ENCODE results near the gene CDC42SE2. TPM values are rescaled to one million over a fixed set of nuclear protein-coding genes. Genes with fewer than 3 reads are reported as not detected.

The CDC42SE2 gene
- total RNA-seq, 2 experiments from 2014 or later = 100 to 102 TPM

DNA sequence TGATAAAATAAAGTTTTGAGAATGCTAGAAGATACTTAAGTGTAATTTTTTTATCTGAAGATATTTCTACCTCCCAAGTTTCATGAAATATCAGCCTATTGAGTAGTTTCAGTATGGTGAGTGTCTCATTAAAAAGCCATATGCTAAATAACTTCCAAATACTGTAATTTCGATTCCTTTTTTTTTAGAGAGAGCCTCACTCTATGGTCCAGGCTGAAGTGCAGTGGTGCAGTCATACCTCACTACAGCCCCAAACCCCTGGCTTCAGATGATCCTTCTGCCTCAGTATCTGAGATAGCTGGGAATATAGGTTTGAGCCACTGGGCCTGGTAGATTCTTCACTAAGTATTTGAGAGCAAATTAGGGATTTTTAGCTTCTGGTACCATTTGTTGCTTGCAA is 24.5 kb downstream of the CDC42SE2 start:
- ATAC-seq (no peak), DNase-seq (no peak)
- TF ChIP-seq CTCF (IDR thresholded peaks at IDR 0.05) = no peak
- no peaks in the 10 kb centered on the region for H3K27me3 Mint-ChIP-seq
- intact Hi-C loops (cut with micrococcal nuclease) = loop anchor here (2.0 to 5.0 kb wide), 2 partner anchors 14 to 34 kb away; no protein-coding TSS in a partner anchor
- POLR2A ChIA-PET = interaction anchor here (1.0 to 2.3 kb wide), 5 partner anchors 16 to 97 kb away, joined by 3 to 6 read pairs (median 4); partner anchors contain the start of gene CDC42SE2
- peak overlapping the region; percentile 94 for H3K27ac Mint-ChIP-seq
- CTCF ChIA-PET = interaction anchor here (0.6 to 1.5 kb wide), 3 partner anchors 89 to 94 kb away, joined by 3 to 4 read pairs (median 3); no protein-coding TSS in a partner anchor
- peaks cover 43% of the 10 kb centered on the region for H3K36me3 Mint-ChIP-seq (ENCODE audit: low read depth)
- no peaks in the 10 kb centered on the region for H3K9me3 Mint-ChIP-seq
- H3K4me3 Mint-ChIP-seq = peak overlapping the region; percentile 62
- peaks cover 69% of the 10 kb centered on the region for H3K4me1 Mint-ChIP-seq (ENCODE audit: low read depth)

DNA sequence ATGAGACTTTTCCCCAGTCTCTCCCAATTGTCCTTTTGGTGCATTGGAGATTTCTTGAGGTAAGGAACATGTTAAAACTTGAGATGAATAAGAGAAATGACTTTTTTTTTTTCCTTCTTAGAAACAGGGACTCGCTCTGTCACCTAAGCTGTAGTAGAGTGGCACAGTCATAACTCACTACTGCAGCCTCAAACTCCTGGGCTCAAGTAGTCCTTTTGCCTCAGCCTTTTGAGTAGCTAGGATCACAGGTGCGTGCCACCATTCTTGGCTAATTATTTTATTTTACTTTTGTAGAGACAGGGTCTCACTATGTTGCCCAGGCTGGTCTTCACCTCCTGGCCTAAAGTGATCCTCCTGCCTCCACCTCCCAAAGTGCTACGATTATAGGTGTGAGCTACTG is 25.9 kb downstream of the CDC42SE2 start:
- ChIA-PET POLR2A (interaction anchor here (0.6 to 1.4 kb wide), 9 partner anchors 9 to 90 kb away, joined by 3 to 11 read pairs (median 3); partner anchors contain the start of gene CDC42SE2), CTCF (interaction anchor here (0.6 to 1.7 kb wide), 7 partner anchors 9 to 589 kb away, joined by 3 to 10 read pairs (median 4); no protein-coding TSS in a partner anchor)
- Mint-ChIP-seq H3K27me3 (no peaks in the 10 kb centered on the region), H3K4me3 (peak overlapping the region; percentile 62), H3K4me1 (ENCODE audit: low read depth) (peaks cover 70% of the 10 kb centered on the region), H3K27ac (peak overlapping the region; percentile 94), H3K9me3 (peaks cover 2% of the 10 kb centered on the region), H3K36me3 (ENCODE audit: low read depth) (peaks cover 46% of the 10 kb centered on the region)
- DNase-seq (peak; percentile 55), ATAC-seq (peak; percentile 74)
- no peak for TF ChIP-seq CTCF (IDR thresholded peaks at IDR 0.05)
- intact Hi-C loops (cut with micrococcal nuclease) = loop anchor here (2.0 to 5.0 kb wide), 2 partner anchors 15 to 33 kb away; no protein-coding TSS in a partner anchor

DNA sequence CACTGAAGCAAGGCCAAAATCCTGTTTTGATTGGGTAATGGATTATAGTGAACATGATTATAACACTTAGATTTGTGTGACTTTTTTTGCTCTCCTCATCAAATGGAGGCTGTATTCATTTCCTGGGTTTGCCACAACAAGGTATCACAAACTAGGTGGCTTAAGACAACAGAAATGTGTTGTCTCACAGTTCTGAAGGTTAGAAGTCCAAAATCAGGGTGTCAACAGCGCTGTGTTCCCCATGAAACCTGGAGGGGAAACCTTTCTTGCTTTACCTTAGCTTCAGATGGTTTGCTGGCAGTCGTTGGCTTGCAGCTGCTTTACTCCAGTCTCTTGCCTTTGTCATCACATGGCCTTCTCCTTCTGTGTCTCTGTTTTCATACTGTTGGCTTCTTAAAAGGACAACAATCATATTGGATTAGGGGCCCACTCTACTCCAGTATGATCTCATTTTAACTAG is 32.4 kb downstream of the CDC42SE2 start:
- no peaks in the 10 kb centered on the region for H3K27me3 Mint-ChIP-seq
- intact Hi-C loops (cut with micrococcal nuclease) = no loop called here
- TF ChIP-seq CTCF (IDR thresholded peaks at IDR 0.05) = no peak
- peak overlapping the region; percentile 27 for H3K4me3 Mint-ChIP-seq
- DNase-seq = no peak
- ATAC-seq = peak; percentile 57
- H3K27ac Mint-ChIP-seq = peak overlapping the region; percentile 92
- ChIA-PET CTCF (interaction anchor here (1.0 kb wide), 1 partner anchor 85 kb away, joined by 3 read pairs; no protein-coding TSS in a partner anchor), POLR2A (interaction anchor here (0.6 to 1.5 kb wide), 5 partner anchors 8 to 193 kb away, joined by 3 to 5 read pairs (median 4); no protein-coding TSS in a partner anchor)
- H3K9me3 Mint-ChIP-seq = peaks cover 2% of the 10 kb centered on the region
- peaks cover 73% of the 10 kb centered on the region for H3K4me1 Mint-ChIP-seq (ENCODE audit: low read depth)
- H3K36me3 Mint-ChIP-seq (ENCODE audit: low read depth) = peaks cover 65% of the 10 kb centered on the region

DNA sequence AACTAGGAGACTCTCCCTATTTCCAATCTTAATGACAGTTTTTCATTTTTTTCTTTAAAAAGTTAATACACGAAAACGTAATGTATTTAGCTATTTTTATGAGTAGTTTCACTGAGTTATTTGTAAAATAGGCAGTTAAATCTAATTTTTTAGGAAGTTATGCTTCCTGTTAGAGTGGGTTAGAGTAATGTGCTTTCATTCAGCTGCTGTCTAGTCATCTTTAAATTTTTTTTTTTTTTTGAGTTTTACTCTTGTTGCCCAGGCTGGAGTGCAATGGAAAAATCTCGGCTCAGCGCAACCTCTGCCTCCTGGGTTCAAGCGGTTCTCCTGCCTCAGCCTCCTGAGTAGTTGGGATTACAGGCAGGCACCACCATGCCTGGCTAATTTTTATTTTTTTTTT is 34.0 kb downstream of the CDC42SE2 start:
- ChIA-PET CTCF (no interaction called here), POLR2A (interaction anchor here (1.0 to 1.4 kb wide), 2 partner anchors 25 to 84 kb away, joined by 3 read pairs; no protein-coding TSS in a partner anchor)
- Mint-ChIP-seq H3K9me3 (peaks cover 2% of the 10 kb centered on the region), H3K27me3 (no peaks in the 10 kb centered on the region), H3K4me3 (no peak overlapping the region), H3K4me1 (ENCODE audit: low read depth) (peaks cover 71% of the 10 kb centered on the region), H3K36me3 (ENCODE audit: low read depth) (peaks cover 66% of the 10 kb centered on the region), H3K27ac (no peak overlapping the region)
- ATAC-seq (no peak), DNase-seq (no peak)
- TF ChIP-seq CTCF (IDR thresholded peaks at IDR 0.05) = no peak
- intact Hi-C loops (cut with micrococcal nuclease) = no loop called here

GRCh38 chr5:131299465-131299864 is 35.6 kb downstream of the CDC42SE2 start:
- no peak for TF ChIP-seq CTCF (IDR thresholded peaks at IDR 0.05)
- POLR2A ChIA-PET = interaction anchor here (0.6 kb wide), 1 partner anchor 21 kb away, joined by 3 read pairs; no protein-coding TSS in a partner anchor
- CTCF ChIA-PET = no interaction called here
- H3K36me3 Mint-ChIP-seq (ENCODE audit: low read depth) = peaks cover 59% of the 10 kb centered on the region
- DNase-seq (no peak), ATAC-seq (peak; percentile 14)
- H3K9me3 Mint-ChIP-seq = peaks cover under 1% of the 10 kb centered on the region
- no peaks in the 10 kb centered on the region for H3K27me3 Mint-ChIP-seq
- intact Hi-C loops (cut with micrococcal nuclease) = no loop called here
- peak overlapping the region; percentile 73 for H3K27ac Mint-ChIP-seq
- H3K4me3 Mint-ChIP-seq = no peak overlapping the region
- peaks cover 74% of the 10 kb centered on the region for H3K4me1 Mint-ChIP-seq (ENCODE audit: low read depth)

All from activated CD8-positive, alpha-beta T cell treated with anti-CD3 and anti-CD28 coated beads for 36 hours (primary cell).